MM.1S (cell line): ENCODE results near the gene LEP.

ENCODE experiments used
- CTCF ChIP-seq: fragments of 300-600 bp; sonication (generic); IDR thresholded peaks from 2 replicates; pipeline ENCODE4 v1.5.1; 2016; ENCODE audit warnings: antibody characterized with exemption, low read length, mixed read lengths
- EZH2phosphoT487 ChIP-seq: fragments of 300-600 bp; sonication (generic); IDR thresholded peaks from 2 replicates; pipeline ENCODE4 v1.6.1; 2018; ENCODE audit warnings: antibody characterized with exemption, low read length

- no peak for TF ChIP-seq CTCF
- TF ChIP-seq EZH2phosphoT487 = no peak
Measured at GRCh38 chr7:128210590-128211570, 30.2 kb upstream of the LEP start.
